Natural killer cell (primary cell): Measurements from ENCODE around the gene ARSG. TPM values are rescaled to one million over a fixed set of nuclear protein-coding genes. Genes with fewer than 3 reads are reported as not detected.
A peak's percentile ranks its signal among the peaks of the same experiment; 100 is the strongest.
"Not testable (repeated sequence)": the region's sequence is repeated elsewhere in the genome, so short reads cannot be mapped to it uniquely, and the experiment has no call there.

Source experiments
- ATAC-seq, 3 donors: fragments of 150-1000 bp in 2 of 3; fragments of 200-7000 bp in 1 of 3; cut with Tn5 transposase; 1 replicate in 1 of 3; 2 replicates in 2 of 3; pipeline ENCODE4 v1.10.0; 2021; ENCODE audit warnings: mild to moderate bottlenecking in 2 of 3, moderate library complexity in 2 of 3
- DNase-seq, 2 donors: peaks; one replicate each; pipeline versions ENCODE4 v3.0.0 to v3.0.0-alpha.2; 2013 to 2021; ENCODE audit warnings: mixed read lengths in 1 of 2
- H3K27ac ChIP-seq: one replicate; pipeline ENCODE4 v1.5.1; 2013; ENCODE audit warnings: mild to moderate bottlenecking, low read length
- H3K27me3 ChIP-seq: one replicate; pipeline ENCODE4 v1.6.1; 2013; ENCODE audit warnings: low read length; ENCODE audit not compliant: control insufficient read depth, insufficient read depth
- H3K36me3 ChIP-seq: one replicate; pipeline ENCODE4 v1.6.1; 2013; ENCODE audit warnings: low read length; ENCODE audit not compliant: control insufficient read depth, insufficient read depth
- H3K4me1 ChIP-seq: one replicate; pipeline ENCODE4 v1.6.1; 2013; ENCODE audit warnings: low read length; ENCODE audit not compliant: control insufficient read depth, insufficient read depth
- H3K4me3 ChIP-seq: one replicate; pipeline ENCODE4 v1.5.1; 2013; ENCODE audit warnings: low read length
- H3K9me3 ChIP-seq: one replicate; pipeline ENCODE4 v1.6.1; 2013; ENCODE audit warnings: low read length; ENCODE audit not compliant: control insufficient read depth, insufficient read depth
- H3K27ac Mint-ChIP-seq, 2 donors: one replicate each; pipeline ENCODE4 v1.8.0; 2022; ENCODE audit warnings: mild to moderate bottlenecking in 2 of 2, mixed read lengths in 2 of 2, moderate library complexity in 1 of 2
- H3K27me3 Mint-ChIP-seq, 2 donors: one replicate each; pipeline ENCODE4 v1.8.0; 2022; ENCODE audit warnings: low read depth in 2 of 2, mixed read lengths in 2 of 2
- H3K36me3 Mint-ChIP-seq: one replicate; pipeline ENCODE4 v1.8.0; 2022; ENCODE audit warnings: mixed read lengths
- H3K4me1 Mint-ChIP-seq, 2 donors: one replicate each; pipeline ENCODE4 v1.8.0; 2022; ENCODE audit warnings: mixed read lengths in 2 of 2
- H3K4me3 Mint-ChIP-seq: one replicate; pipeline ENCODE4 v1.8.0; 2022; ENCODE audit warnings: mild to moderate bottlenecking, moderate library complexity, mixed read lengths
- H3K9me3 Mint-ChIP-seq, 2 donors: one replicate each; pipeline ENCODE4 v1.8.0; 2022; ENCODE audit warnings: mixed read lengths in 2 of 2
- WGBS: methylation state at CpG from one replicate; pipeline ENCODE4 v1.1.7; 2013; ENCODE audit warnings: missing lambda C conversion rate; ENCODE audit not compliant: insufficient coverage; 5-methylcytosine and 5-hydroxymethylcytosine counted together
- intact Hi-C: fragments of 100-400 bp; cut with micrococcal nuclease; formaldehyde crosslinking; loops from one replicate; pipeline ENCODE4 v1.14.2; 2022
- total RNA-seq, 4 donors: library from RNA; stranded (reverse); fragments of 120-200 nt in 1 of 4; gene quantifications; one replicate each; pipeline versions ENCODE4 v1.2.3 to v1.2.4, GENCODE V29; 2013 to 2022
- TF ChIP-seq, protein P1 (sequence below): fragments of 200-600 bp; IDR thresholded peaks from one replicate; pipeline ENCODE4 v1.8.0; 2022; ENCODE audit warnings: antibody characterized with exemption

The ARSG gene
- total RNA-seq, 3 donors from 2014 or later (not counting 1 experiment from before 2014, with no cell fraction given), result 34.8 to 52.3 (median 39.3) TPM

DNA sequence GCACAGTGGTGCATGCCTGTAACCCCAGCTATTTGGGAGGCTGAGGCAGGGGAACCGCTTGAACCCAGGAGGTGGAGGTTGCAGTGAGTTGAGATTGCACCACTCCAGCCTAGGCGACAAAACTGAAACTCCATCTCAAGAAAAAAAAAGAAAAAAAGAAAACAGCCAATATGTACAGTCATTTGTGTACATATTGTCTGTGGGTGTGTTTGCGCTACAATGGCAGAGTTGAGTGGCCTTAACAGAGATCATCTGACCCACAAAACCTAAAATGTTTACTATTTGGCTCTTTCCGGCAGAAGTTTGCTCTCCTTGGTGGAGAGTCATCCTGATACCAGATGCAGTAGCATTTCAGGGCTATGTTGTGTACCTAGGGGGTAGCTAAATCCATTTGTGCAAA, 57.9 kb downstream of the ARSG start:
- DNase-seq (peak in 1 of 2 donors; percentile 19), ATAC-seq (no peak)
- H3K36me3 Mint-ChIP-seq, result no peaks in the 10 kb centered on the region
- intact Hi-C loops, result no loop called here
- H3K27ac Mint-ChIP-seq, result peak overlapping the region; percentile 53 to 98
- Histone ChIP-seq H3K4me1 (peaks cover 85% of the 10 kb centered on the region), H3K27me3 (no peaks in the 10 kb centered on the region), H3K9me3 (no peaks in the 10 kb centered on the region), H3K27ac (no peak overlapping the region), H3K36me3 (no peaks in the 10 kb centered on the region), H3K4me3 (no peak overlapping the region)
- no peaks in the 10 kb centered on the region for H3K9me3 Mint-ChIP-seq
- peak overlapping the region; percentile 42 for H3K4me3 Mint-ChIP-seq
- peaks cover 84 to 85% of the 10 kb centered on the region in 2 donors for H3K4me1 Mint-ChIP-seq
- TF ChIP-seq, protein P1, sequence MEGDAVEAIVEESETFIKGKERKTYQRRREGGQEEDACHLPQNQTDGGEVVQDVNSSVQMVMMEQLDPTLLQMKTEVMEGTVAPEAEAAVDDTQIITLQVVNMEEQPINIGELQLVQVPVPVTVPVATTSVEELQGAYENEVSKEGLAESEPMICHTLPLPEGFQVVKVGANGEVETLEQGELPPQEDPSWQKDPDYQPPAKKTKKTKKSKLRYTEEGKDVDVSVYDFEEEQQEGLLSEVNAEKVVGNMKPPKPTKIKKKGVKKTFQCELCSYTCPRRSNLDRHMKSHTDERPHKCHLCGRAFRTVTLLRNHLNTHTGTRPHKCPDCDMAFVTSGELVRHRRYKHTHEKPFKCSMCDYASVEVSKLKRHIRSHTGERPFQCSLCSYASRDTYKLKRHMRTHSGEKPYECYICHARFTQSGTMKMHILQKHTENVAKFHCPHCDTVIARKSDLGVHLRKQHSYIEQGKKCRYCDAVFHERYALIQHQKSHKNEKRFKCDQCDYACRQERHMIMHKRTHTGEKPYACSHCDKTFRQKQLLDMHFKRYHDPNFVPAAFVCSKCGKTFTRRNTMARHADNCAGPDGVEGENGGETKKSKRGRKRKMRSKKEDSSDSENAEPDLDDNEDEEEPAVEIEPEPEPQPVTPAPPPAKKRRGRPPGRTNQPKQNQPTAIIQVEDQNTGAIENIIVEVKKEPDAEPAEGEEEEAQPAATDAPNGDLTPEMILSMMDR, result no peak
- no peaks in the 10 kb centered on the region for H3K27me3 Mint-ChIP-seq
- 65% methylated on average over 3 of the region's 4 CpGs for WGBS

DNA sequence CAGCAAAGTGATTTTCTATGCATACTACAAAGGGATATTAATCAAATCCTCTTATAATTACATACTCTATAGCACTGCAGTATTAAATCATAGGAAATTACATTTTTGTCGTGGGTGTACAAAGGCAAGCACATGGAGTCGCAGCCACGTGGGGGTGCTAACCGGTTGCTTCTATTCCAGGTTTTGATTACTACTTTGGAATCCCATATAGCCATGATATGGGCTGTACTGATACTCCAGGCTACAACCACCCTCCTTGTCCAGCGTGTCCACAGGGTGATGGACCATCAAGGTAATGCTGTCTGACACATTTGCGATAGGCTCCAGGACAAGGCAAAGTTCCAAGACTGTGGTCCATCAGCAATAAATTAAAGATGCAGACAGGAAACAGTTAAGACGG, 60.1 kb downstream of the ARSG start:
- Histone ChIP-seq H3K9me3 (no peaks in the 10 kb centered on the region), H3K4me1 (peaks cover 85% of the 10 kb centered on the region), H3K36me3 (no peaks in the 10 kb centered on the region), H3K27ac (no peak overlapping the region), H3K4me3 (no peak overlapping the region), H3K27me3 (no peaks in the 10 kb centered on the region)
- TF ChIP-seq, protein P1, result no peak
- intact Hi-C loops, result no loop called here
- Mint-ChIP-seq H3K9me3 (no peaks in the 10 kb centered on the region), H3K27me3 (no peaks in the 10 kb centered on the region), H3K4me1 (peaks cover 79 to 80% of the 10 kb centered on the region in 2 donors), H3K4me3 (peak overlapping the region; percentile 70), H3K36me3 (no peaks in the 10 kb centered on the region), H3K27ac (peak overlapping the region; percentile 47 to 70)
- DNase-seq (no peak), ATAC-seq (no peak)
- 88% methylated on average over 7 of the region's 7 CpGs for WGBS

DNA sequence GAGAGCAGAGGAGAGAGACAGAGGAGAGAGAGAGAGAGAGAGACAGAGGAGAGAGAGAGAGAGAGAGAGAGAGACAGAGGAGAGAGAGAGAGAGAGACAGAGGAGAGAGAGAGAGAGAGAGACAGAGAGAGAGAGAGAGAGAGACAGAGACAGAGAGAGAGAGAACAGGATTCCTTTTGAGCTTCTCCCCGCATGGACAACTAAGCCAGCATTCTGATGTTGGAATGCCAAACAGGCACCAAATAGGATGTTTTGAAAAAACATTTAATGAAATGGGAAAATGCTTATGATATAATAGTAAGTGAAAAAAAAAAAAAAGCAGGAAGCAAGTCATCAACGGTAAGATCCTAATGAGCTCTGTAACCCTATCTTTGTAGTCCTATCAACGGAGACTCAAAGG, 60.7 kb downstream of the ARSG start:
- DNase-seq (no peak), ATAC-seq (no peak)
- no peaks in the 10 kb centered on the region for H3K9me3 Mint-ChIP-seq
- H3K4me1 Mint-ChIP-seq, result peaks cover 79 to 80% of the 10 kb centered on the region in 2 donors
- Histone ChIP-seq H3K4me1 (peaks cover 85% of the 10 kb centered on the region), H3K27me3 (no peaks in the 10 kb centered on the region), H3K36me3 (no peaks in the 10 kb centered on the region), H3K27ac (no peak overlapping the region), H3K4me3 (no peak overlapping the region), H3K9me3 (no peaks in the 10 kb centered on the region)
- peak overlapping the region; percentile 70 for H3K4me3 Mint-ChIP-seq
- H3K27me3 Mint-ChIP-seq, result no peaks in the 10 kb centered on the region
- H3K27ac Mint-ChIP-seq, result peak overlapping the region; percentile 47 to 70
- TF ChIP-seq, protein P1, result no peak
- WGBS, result 80% methylated on average over 3 of the region's 3 CpGs
- intact Hi-C loops, result no loop called here
- H3K36me3 Mint-ChIP-seq, result no peaks in the 10 kb centered on the region

DNA sequence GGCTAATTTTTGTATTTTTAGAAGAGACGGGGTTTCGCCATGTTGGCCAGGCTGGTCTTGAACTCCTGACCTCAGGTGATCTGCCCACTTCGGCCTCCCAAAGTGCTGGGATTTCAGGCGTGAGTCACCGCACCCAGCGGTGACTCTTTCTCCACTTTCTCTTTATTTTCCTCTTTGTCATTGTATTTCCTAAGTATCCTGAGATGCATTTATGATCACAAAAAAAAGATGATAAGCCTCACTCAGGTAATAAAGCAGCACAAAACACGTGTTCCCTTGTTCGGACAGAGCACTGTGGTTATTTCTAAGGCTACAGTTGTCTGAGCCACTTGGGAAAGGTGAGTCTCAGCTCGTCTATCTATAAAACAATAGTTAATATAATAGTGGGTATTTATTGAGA, 61.4 kb downstream of the ARSG start:
- H3K27me3 Mint-ChIP-seq, H3K4me3 ChIP-seq, H3K27ac ChIP-seq, DNase-seq, H3K9me3 Mint-ChIP-seq, H3K36me3 Mint-ChIP-seq, H3K27me3 ChIP-seq, ATAC-seq, intact Hi-C loops, H3K36me3 ChIP-seq, H3K9me3 ChIP-seq: not testable (repeated sequence)
- Mint-ChIP-seq H3K4me1 (peaks cover 79 to 80% of the 10 kb centered on the region in 2 donors), H3K4me3 (peak overlapping the region; percentile 60), H3K27ac (peak overlapping the region in 1 of 2 donors; percentile 55)
- 96% methylated on average over 8 of the region's 9 CpGs for WGBS
- peaks cover 85% of the 10 kb centered on the region for H3K4me1 ChIP-seq
